ENCODE results near the gene RALGDS.

RALGDS gene

GRCh38 chr9:133162861-133163503 is 41.9 kb upstream of the RALGDS start:
- Histone ChIP-seq H3K9ac (ENCODE audit: low read length) (no peak overlapping the region), H3K36me3 (ENCODE audit: insufficient read depth, low read length) (no peaks in the 10 kb centered on the region), H3K9me3 (ENCODE audit: low read length) (no peaks in the 10 kb centered on the region), H3K27me3 (ENCODE audit: control insufficient read depth in 1 of 2, insufficient read depth in 2 of 2, low read length in 2 of 2) (peaks cover 0 to 9% of the 10 kb centered on the region in 2 donors), H3K4me1 (ENCODE audit: insufficient read depth, low read length) (peaks cover 5% of the 10 kb centered on the region), H3K4me3 (ENCODE audit: low read depth in 1 of 2, low read length in 2 of 2) (peak overlapping the region; percentile 66 to 77), H3K27ac (ENCODE audit: low read depth, low read length) (peak overlapping the region; percentile 61)

DNA sequence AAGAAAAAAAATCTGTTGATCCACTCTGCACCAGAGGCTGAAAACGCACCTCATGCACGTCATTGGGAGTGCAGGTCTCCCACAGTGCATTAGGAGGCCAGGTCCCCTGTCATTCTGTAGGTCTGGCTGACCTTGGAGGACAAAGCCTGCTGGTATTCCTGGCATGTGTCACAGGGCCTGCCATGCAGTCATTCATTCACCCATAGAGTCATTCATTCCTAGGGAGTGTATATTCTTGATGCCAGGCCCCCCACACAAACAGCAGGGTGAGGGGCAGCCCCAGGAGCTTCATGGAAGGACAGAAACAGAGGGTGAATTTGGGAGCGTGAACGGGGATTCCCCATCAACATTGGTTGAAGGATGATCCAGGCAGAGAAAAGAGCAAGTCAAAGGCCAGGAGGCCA is 40.5 kb upstream of the RALGDS start:
- Histone ChIP-seq H3K4me3 (ENCODE audit: low read depth in 1 of 2, low read length in 2 of 2) (no peak overlapping the region), H3K27me3 (ENCODE audit: control insufficient read depth in 1 of 2, insufficient read depth in 2 of 2, low read length in 2 of 2) (peaks cover 0 to 6% of the 10 kb centered on the region in 2 donors), H3K9ac (ENCODE audit: low read length) (no peak overlapping the region), H3K27ac (ENCODE audit: low read depth, low read length) (no peak overlapping the region), H3K36me3 (ENCODE audit: insufficient read depth, low read length) (no peaks in the 10 kb centered on the region), H3K4me1 (ENCODE audit: insufficient read depth, low read length) (peaks cover 5% of the 10 kb centered on the region), H3K9me3 (ENCODE audit: low read length) (no peaks in the 10 kb centered on the region)

DNA sequence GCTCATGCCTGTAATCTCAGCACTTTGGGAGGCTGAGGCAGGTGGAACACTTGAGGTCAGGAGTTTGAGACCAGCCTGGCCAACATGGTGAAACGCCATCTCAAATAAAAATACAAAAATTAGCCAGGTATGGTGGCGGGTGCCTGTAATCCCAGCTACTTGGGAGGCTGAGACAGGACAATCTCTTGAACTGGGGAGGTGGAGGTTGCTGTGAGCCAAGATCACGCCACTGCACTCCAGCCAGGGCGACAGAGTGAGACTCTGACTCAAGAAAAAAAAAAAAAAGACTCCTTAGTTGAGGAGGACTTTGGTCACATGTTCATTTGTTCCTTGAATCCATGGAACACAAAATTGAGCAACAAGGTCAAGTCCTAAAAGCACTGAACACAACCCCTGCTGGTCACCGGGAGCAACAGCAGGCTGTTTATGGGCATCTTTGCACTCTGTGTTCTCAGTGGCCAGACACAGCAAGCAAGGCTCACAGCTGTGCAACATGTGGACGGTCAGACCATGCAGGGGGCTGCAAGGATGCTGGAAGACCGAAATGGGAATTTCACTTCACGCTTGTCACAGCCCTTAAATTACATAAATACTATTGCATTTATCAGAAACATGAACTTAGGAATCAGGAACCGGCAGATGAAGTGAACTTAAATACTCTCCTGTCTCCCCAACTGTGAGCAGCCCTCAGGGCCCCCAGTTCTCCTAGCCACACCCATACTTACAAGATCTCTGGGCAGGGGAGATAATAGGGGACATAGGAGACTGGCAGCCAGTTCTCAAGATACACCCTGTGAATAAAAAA is 39.9 kb upstream of the RALGDS start:
- Histone ChIP-seq H3K27me3 (ENCODE audit: control insufficient read depth in 1 of 2, insufficient read depth in 2 of 2, low read length in 2 of 2) (peaks cover 0 to 6% of the 10 kb centered on the region in 2 donors), H3K9ac (ENCODE audit: low read length) (no peak overlapping the region), H3K4me1 (ENCODE audit: insufficient read depth, low read length) (peaks cover 5% of the 10 kb centered on the region), H3K4me3 (ENCODE audit: low read depth in 1 of 2, low read length in 2 of 2) (no peak overlapping the region), H3K27ac (ENCODE audit: low read depth, low read length) (no peak overlapping the region), H3K36me3 (ENCODE audit: insufficient read depth, low read length) (no peaks in the 10 kb centered on the region), H3K9me3 (ENCODE audit: low read length) (no peaks in the 10 kb centered on the region)

GRCh38 chr9:133158695-133159094 is 37.7 kb upstream of the RALGDS start:
- Histone ChIP-seq H3K9ac (ENCODE audit: low read length) (no peak overlapping the region), H3K36me3 (ENCODE audit: insufficient read depth, low read length) (no peaks in the 10 kb centered on the region), H3K9me3 (ENCODE audit: low read length) (no peaks in the 10 kb centered on the region), H3K27ac (ENCODE audit: low read depth, low read length) (no peak overlapping the region), H3K4me1 (ENCODE audit: insufficient read depth, low read length) (no peaks in the 10 kb centered on the region), H3K4me3 (ENCODE audit: low read depth in 1 of 2, low read length in 2 of 2) (no peak overlapping the region), H3K27me3 (ENCODE audit: control insufficient read depth in 1 of 2, insufficient read depth in 2 of 2, low read length in 2 of 2) (peaks cover 0 to 4% of the 10 kb centered on the region in 2 donors)

- no peaks in the 10 kb centered on the region for H3K36me3 ChIP-seq (ENCODE audit: insufficient read depth, low read length)
- no peaks in the 10 kb centered on the region for H3K27me3 ChIP-seq (ENCODE audit: control insufficient read depth in 1 of 2, insufficient read depth in 2 of 2, low read length in 2 of 2)
- no peaks in the 10 kb centered on the region for H3K4me1 ChIP-seq (ENCODE audit: insufficient read depth, low read length)
- H3K9ac ChIP-seq (ENCODE audit: low read length) = no peak overlapping the region
- H3K4me3 ChIP-seq (ENCODE audit: low read depth in 1 of 2, low read length in 2 of 2) = no peak overlapping the region
- no peak overlapping the region for H3K27ac ChIP-seq (ENCODE audit: low read depth, low read length)
- no peaks in the 10 kb centered on the region for H3K9me3 ChIP-seq (ENCODE audit: low read length)
Observed at GRCh38 chr9:133155156-133155555, 34.1 kb upstream of the RALGDS start.

DNA sequence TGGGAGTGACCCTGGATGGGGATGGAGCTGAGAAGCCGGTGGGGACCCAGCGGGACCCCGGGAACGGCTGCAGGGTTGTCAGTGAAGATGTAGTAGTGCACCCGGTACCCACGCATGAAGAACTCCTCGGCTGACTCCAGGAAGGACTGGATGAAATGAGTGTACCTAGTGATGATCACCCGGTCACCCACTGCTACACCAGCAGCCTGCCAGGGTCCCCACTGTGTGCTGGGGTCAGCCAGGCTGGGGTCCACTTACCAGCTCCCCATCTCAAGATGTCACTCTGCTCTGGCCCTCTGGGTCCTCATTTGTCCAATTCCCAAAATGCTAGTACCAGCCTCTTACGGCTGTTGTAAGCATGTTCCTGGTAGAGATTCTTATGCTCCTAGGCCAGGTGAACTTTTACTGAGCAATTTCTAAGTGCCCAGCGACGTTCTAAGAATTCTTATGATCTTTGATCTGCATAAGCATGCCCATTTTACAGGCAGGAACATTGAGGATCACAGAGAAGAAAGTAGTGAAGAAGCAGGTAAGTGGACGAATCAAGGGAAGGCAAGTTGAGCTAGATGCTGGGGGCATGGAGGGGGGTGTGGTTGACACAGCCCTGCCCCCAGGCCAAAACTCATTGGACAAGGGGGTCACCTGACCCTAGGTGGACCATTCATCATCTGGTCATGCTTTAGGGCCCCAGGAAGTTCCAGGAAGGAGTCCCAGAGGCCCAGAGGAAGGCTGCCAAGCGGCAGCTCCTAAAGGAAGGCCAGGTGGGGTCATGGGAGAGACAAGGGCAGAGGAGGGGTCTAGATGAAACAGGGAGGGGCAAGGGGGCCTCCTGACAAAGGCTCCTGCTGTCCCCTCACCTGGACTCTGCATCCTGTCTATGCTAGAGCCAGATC is 33.3 kb upstream of the RALGDS start:
- Histone ChIP-seq H3K36me3 (ENCODE audit: insufficient read depth, low read length) (no peaks in the 10 kb centered on the region), H3K27ac (ENCODE audit: low read depth, low read length) (no peak overlapping the region), H3K9ac (ENCODE audit: low read length) (no peak overlapping the region), H3K4me3 (ENCODE audit: low read depth in 1 of 2, low read length in 2 of 2) (no peak overlapping the region), H3K9me3 (ENCODE audit: low read length) (no peaks in the 10 kb centered on the region), H3K4me1 (ENCODE audit: insufficient read depth, low read length) (no peaks in the 10 kb centered on the region), H3K27me3 (ENCODE audit: control insufficient read depth in 1 of 2, insufficient read depth in 2 of 2, low read length in 2 of 2) (no peaks in the 10 kb centered on the region)

DNA sequence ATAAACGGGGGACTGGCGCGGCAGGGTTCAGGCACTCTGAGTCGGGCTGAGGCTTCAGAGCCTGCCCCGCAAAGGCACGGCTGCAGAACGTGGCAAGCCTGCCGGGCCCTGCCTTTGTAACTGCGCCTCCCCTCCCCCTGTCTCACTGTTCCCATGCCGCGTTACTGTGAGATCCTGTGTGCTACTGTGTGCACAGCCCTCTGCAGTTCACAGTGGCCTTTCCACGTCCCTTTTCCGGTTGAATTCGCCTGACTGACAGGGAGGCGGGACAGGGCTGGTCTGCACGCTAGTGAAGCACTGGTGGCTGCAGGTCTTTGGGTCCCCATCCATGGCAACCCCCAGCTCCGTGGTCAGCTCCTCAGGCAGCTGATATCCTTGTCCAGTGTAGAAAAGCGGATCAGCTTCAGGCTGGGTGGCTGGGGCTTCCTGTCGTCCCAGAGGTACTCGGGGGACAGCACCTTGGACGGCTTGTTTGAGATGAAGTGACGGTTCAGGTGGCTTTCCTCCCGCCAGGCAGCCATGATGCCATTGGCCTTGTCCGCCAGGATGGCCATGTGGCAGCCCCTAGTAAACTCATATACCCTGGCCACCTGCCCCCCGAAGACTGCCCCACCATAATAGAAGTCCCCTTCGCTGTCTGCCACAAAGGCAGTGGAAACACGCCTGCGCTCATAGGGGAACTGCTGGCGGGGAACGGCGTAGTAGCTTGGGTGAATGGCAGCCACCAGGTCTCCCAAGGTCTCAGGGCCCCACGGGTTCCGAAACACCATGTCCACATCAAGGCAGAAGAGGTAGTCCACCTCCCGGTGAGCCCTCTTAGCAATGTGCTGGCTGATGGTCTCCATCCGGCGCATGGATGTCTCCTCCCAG is 32.4 kb upstream of the RALGDS start:
- no peak overlapping the region for H3K4me3 ChIP-seq (ENCODE audit: low read depth in 1 of 2, low read length in 2 of 2)
- no peak overlapping the region for H3K9ac ChIP-seq (ENCODE audit: low read length)
- H3K9me3 ChIP-seq (ENCODE audit: low read length) = no peaks in the 10 kb centered on the region
- no peaks in the 10 kb centered on the region for H3K36me3 ChIP-seq (ENCODE audit: insufficient read depth, low read length)
- H3K4me1 ChIP-seq (ENCODE audit: insufficient read depth, low read length) = peaks cover under 1% of the 10 kb centered on the region
- H3K27ac ChIP-seq (ENCODE audit: low read depth, low read length) = no peak overlapping the region
- no peaks in the 10 kb centered on the region for H3K27me3 ChIP-seq (ENCODE audit: control insufficient read depth in 1 of 2, insufficient read depth in 2 of 2, low read length in 2 of 2)

GRCh38 chr9:133151601-133152525 is 30.8 kb upstream of the RALGDS start:
- H3K9me3 ChIP-seq (ENCODE audit: low read length) = no peaks in the 10 kb centered on the region
- H3K27me3 ChIP-seq (ENCODE audit: control insufficient read depth in 1 of 2, insufficient read depth in 2 of 2, low read length in 2 of 2) = no peaks in the 10 kb centered on the region
- no peak overlapping the region for H3K9ac ChIP-seq (ENCODE audit: low read length)
- no peak overlapping the region for H3K4me3 ChIP-seq (ENCODE audit: low read depth in 1 of 2, low read length in 2 of 2)
- no peaks in the 10 kb centered on the region for H3K36me3 ChIP-seq (ENCODE audit: insufficient read depth, low read length)
- H3K4me1 ChIP-seq (ENCODE audit: insufficient read depth, low read length) = peaks cover 16% of the 10 kb centered on the region
- no peak overlapping the region for H3K27ac ChIP-seq (ENCODE audit: low read depth, low read length)

- H3K9ac ChIP-seq (ENCODE audit: low read length) = no peak overlapping the region
- H3K4me3 ChIP-seq (ENCODE audit: low read depth in 1 of 2, low read length in 2 of 2) = no peak overlapping the region
- no peak overlapping the region for H3K27ac ChIP-seq (ENCODE audit: low read depth, low read length)
- no peaks in the 10 kb centered on the region for H3K27me3 ChIP-seq (ENCODE audit: control insufficient read depth in 1 of 2, insufficient read depth in 2 of 2, low read length in 2 of 2)
- no peaks in the 10 kb centered on the region for H3K36me3 ChIP-seq (ENCODE audit: insufficient read depth, low read length)
- peaks cover 16% of the 10 kb centered on the region for H3K4me1 ChIP-seq (ENCODE audit: insufficient read depth, low read length)
- H3K9me3 ChIP-seq (ENCODE audit: low read length) = no peaks in the 10 kb centered on the region
Observed at GRCh38 chr9:133151041-133151440, 30.0 kb upstream of the RALGDS start.

Data from muscle layer of colon (tissue), 2 donors.